B cell (primary cell): ENCODE data around the gene AEN. TPM values are rescaled to one million over a fixed set of nuclear protein-coding genes. Genes with fewer than 3 reads are reported as not detected.

Source experiments
- ATAC-seq: fragments of 200-7000 bp; cut with Tn5 transposase; one replicate; pipeline ENCODE4 v1.10.0; 2021; ENCODE audit warnings: low read depth, mild to moderate bottlenecking, moderate number of reproducible peaks, moderate library complexity
- CTCF ChIA-PET: fragments of 350-600 bp; sonication (Branson Sonifier 250); formaldehyde crosslinking; loops from one replicate; lab custom pipeline; 2021; ENCODE audit warnings: antibody characterized with exemption, inconsistent platforms; lab: Charles Lee
- POLR2A ChIA-PET: fragments of 350-600 bp; sonication (Branson Sonifier 250); formaldehyde crosslinking; loops from one replicate; lab custom pipeline; 2021; ENCODE audit warnings: antibody characterized with exemption; lab: Charles Lee
- DNase-seq: peaks from one replicate; pipeline ENCODE4 v3.0.0; 2013
- H2AFZ ChIP-seq: 2 replicates; pipeline ENCODE4 v1.6.1; 2012; ENCODE audit warnings: mild to moderate bottlenecking, low read depth, low read length; ENCODE audit not compliant: insufficient read depth, poor library complexity, severe bottlenecking
- H3K27ac ChIP-seq, 2 donors: 1 replicate in 1 of 2; 2 replicates in 1 of 2; pipeline ENCODE4 v1.5.1; 2012 to 2013; ENCODE audit warnings: low read length in 2 of 2, mild to moderate bottlenecking in 2 of 2, moderate library complexity in 1 of 2
- H3K27me3 ChIP-seq, 4 experiments: fragments of 200-600 bp in 1 of 4; sonication (generic) in 1 of 4; replicated peaks in 1 of 4; 1 replicate in 2 of 4; 2 replicates in 2 of 4; pipeline versions ENCODE4 v1.6.1 to v1.7.0; 2013 to 2016; ENCODE audit warnings: low read length in 3 of 4, mild to moderate bottlenecking in 2 of 4, mixed read lengths in 1 of 4, moderate library complexity in 1 of 4; ENCODE audit not compliant: insufficient read depth in 4 of 4, control insufficient read depth in 3 of 4; ENCODE audit errors: control extremely low read depth in 1 of 4
- H3K36me3 ChIP-seq, 2 experiments: replicated peaks in 1 of 2; 1 replicate in 1 of 2; 2 replicates in 1 of 2; pipeline versions ENCODE4 v1.6.1 to v1.7.1; 2013; ENCODE audit warnings: low read length in 1 of 2; ENCODE audit not compliant: insufficient read depth in 2 of 2, control insufficient read depth in 1 of 2; ENCODE audit errors: control extremely low read depth in 1 of 2, extremely low read depth in 1 of 2
- H3K4me1 ChIP-seq, 2 donors: fragments of 200-600 bp in 1 of 2; sonication (generic) in 1 of 2; 1 replicate in 1 of 2; 2 replicates in 1 of 2; pipeline versions ENCODE4 v1.5.1 to v1.6.1; 2013 to 2017; ENCODE audit warnings: low read length in 2 of 2; ENCODE audit not compliant: control insufficient read depth in 2 of 2, insufficient read depth in 2 of 2
- H3K4me2 ChIP-seq: replicated peaks from 2 replicates; pipeline ENCODE3; 2012; ENCODE audit warnings: mild to moderate bottlenecking, low read depth, low read length; ENCODE audit not compliant: poor library complexity, severe bottlenecking
- H3K4me3 ChIP-seq, 5 experiments: fragments of 200-600 bp in 1 of 5; sonication (generic) in 1 of 5; 1 replicate in 3 of 5; 2 replicates in 2 of 5; pipeline versions ENCODE4 v1.5.1 to v1.7.0; 2011 to 2016; ENCODE audit warnings: low read length in 4 of 5, mild to moderate bottlenecking in 4 of 5, low read depth in 2 of 5, control low read depth in 1 of 5, moderate library complexity in 1 of 5; ENCODE audit not compliant: insufficient read depth in 1 of 5; ENCODE audit errors: control extremely low read depth in 1 of 5, extremely low read depth in 1 of 5
- H3K79me2 ChIP-seq: fragments of 200-600 bp; sonication (generic); one replicate; pipeline ENCODE4 v1.6.0; 2016; ENCODE audit warnings: low read length; ENCODE audit not compliant: control insufficient read depth, insufficient read depth
- H3K9ac ChIP-seq: fragments of 200-600 bp; sonication (generic); 2 replicates; pipeline ENCODE4 v1.6.1; 2017; ENCODE audit warnings: mild to moderate bottlenecking, low read length, moderate library complexity
- H3K9me3 ChIP-seq, 3 donors: one replicate each; pipeline versions ENCODE4 v1.6.1 to v1.7.1; 2013; ENCODE audit warnings: low read length in 2 of 3; ENCODE audit not compliant: control insufficient read depth in 2 of 3, insufficient read depth in 1 of 3; ENCODE audit errors: control extremely low read depth in 1 of 3
- H4K20me1 ChIP-seq: 2 replicates; pipeline ENCODE4 v1.6.0; 2012; ENCODE audit warnings: mild to moderate bottlenecking, low read length; ENCODE audit not compliant: insufficient read depth, control insufficient read depth, poor library complexity, severe bottlenecking
- H3K27ac Mint-ChIP-seq: one replicate; pipeline ENCODE4 v1.8.0; 2021; ENCODE audit warnings: mixed read lengths
- H3K27me3 Mint-ChIP-seq: one replicate; pipeline ENCODE4 v1.8.0; 2021; ENCODE audit warnings: mixed read lengths
- H3K4me1 Mint-ChIP-seq: one replicate; pipeline ENCODE4 v1.8.0; 2021; ENCODE audit warnings: mixed read lengths
- H3K4me3 Mint-ChIP-seq: one replicate; pipeline ENCODE4 v1.8.0; 2021; ENCODE audit warnings: mixed read lengths
- H3K9me3 Mint-ChIP-seq: one replicate; pipeline ENCODE4 v1.8.0; 2022; ENCODE audit warnings: mixed read lengths; ENCODE audit not compliant: insufficient read depth
- EZH2 ChIP-seq: IDR thresholded peaks from 2 replicates; pipeline ENCODE4 v1.6.1; 2012; ENCODE audit warnings: borderline replicate concordance, low read depth, mild to moderate bottlenecking, moderate library complexity, low read length; ENCODE audit not compliant: insufficient read depth, poor library complexity, severe bottlenecking
- WGBS: methylation state at CpG from one replicate; pipeline ENCODE4 v1.1.5; 2013; ENCODE audit warnings: missing lambda C conversion rate; ENCODE audit not compliant: insufficient coverage; 5-methylcytosine and 5-hydroxymethylcytosine counted together
- intact Hi-C: fragments of 100-400 bp; cut with micrococcal nuclease; formaldehyde crosslinking; loops from one replicate; pipeline ENCODE4 v1.10.0; 2022
- polyA plus RNA-seq: library from polyadenylated mRNA; depleted of rRNA; stranded (reverse); fragments of >200 nt; gene quantifications from 2 replicates; pipeline ENCODE4 v1.2.3, GENCODE V29; 2012
- total RNA-seq, 2 donors: library from RNA; stranded (reverse); fragments of 120-200 nt in 1 of 2; gene quantifications; 1 replicate in 1 of 2; 2 replicates in 1 of 2; pipeline versions ENCODE4 v1.2.3 to v1.2.4, GENCODE V29; 2013 to 2022
- TF ChIP-seq, protein P1 (sequence below): fragments of 200-600 bp; IDR thresholded peaks from one replicate; pipeline ENCODE4 v1.8.0; 2022; ENCODE audit warnings: antibody characterized with exemption, mild to moderate bottlenecking

The AEN gene
- total and polyA plus RNA-seq, 2 donors (not counting 1 experiment from before 2014, with no cell fraction given) = 18.5 to 42.9 TPM

DNA sequence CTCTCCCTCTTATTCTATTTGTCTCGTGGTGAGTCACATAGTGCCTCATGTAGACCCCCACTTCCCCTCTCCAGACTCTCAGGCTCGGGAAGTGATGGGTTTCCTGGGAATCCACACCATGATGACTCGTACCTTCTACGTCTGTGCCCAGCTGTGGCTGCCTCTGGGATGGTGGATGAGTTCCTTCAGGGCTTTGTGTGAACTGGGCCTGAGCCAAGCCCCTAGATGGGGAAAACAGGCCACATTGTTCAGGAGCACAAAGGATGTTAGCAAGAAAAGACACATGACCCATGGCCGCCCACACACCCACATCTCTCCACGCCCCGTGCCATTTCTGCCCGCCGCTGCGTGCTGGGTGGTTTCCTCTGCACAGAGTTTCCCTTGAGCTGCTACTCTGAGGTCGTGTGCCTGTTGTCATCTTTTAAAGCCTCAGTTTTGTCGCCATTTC is 28.2 kb downstream of the AEN start:
- H3K27ac ChIP-seq = peak overlapping the region; percentile 76 to 91
- H3K36me3 ChIP-seq = peaks cover 0 to 64% of the 10 kb centered on the region in 2 experiments
- H3K27me3 ChIP-seq = no peaks in the 10 kb centered on the region
- ATAC-seq = peak; percentile 74
- no peak for TF ChIP-seq EZH2
- TF ChIP-seq, protein P1, sequence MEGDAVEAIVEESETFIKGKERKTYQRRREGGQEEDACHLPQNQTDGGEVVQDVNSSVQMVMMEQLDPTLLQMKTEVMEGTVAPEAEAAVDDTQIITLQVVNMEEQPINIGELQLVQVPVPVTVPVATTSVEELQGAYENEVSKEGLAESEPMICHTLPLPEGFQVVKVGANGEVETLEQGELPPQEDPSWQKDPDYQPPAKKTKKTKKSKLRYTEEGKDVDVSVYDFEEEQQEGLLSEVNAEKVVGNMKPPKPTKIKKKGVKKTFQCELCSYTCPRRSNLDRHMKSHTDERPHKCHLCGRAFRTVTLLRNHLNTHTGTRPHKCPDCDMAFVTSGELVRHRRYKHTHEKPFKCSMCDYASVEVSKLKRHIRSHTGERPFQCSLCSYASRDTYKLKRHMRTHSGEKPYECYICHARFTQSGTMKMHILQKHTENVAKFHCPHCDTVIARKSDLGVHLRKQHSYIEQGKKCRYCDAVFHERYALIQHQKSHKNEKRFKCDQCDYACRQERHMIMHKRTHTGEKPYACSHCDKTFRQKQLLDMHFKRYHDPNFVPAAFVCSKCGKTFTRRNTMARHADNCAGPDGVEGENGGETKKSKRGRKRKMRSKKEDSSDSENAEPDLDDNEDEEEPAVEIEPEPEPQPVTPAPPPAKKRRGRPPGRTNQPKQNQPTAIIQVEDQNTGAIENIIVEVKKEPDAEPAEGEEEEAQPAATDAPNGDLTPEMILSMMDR = no peak
- intact Hi-C loops = no loop called here
- DNase-seq = peak; percentile 73
- peaks cover 61% of the 10 kb centered on the region for H3K79me2 ChIP-seq
- H3K4me1 ChIP-seq = peaks cover 85 to 96% of the 10 kb centered on the region in 2 donors
- ChIA-PET POLR2A (interaction anchor here (1.2 kb wide), 1 partner anchor 8 kb away, joined by 3 read pairs; no protein-coding TSS in a partner anchor), CTCF (interaction anchor here (1.1 to 2.1 kb wide), 6 partner anchors 9 to 27 kb away, joined by 3 to 10 read pairs (median 4); partner anchors contain the start of gene ISG20)
- Mint-ChIP-seq H3K4me1 (peaks cover 84% of the 10 kb centered on the region), H3K27me3 (no peaks in the 10 kb centered on the region), H3K4me3 (peak overlapping the region; percentile 72), H3K9me3 (no peaks in the 10 kb centered on the region), H3K27ac (peak overlapping the region; percentile 96)
- peak overlapping the region; percentile 73 for H3K4me2 ChIP-seq
- H3K4me3 ChIP-seq = peak overlapping the region in 1 of 5 experiments; percentile 37
- peaks cover 9% of the 10 kb centered on the region for H4K20me1 ChIP-seq
- no peaks in the 10 kb centered on the region for H3K9me3 ChIP-seq
- 11% methylated on average over 10 of the region's 12 CpGs for WGBS
- no peak overlapping the region for H2AFZ ChIP-seq
- H3K9ac ChIP-seq = peak overlapping the region; percentile 38
